ENCODE data around the gene SYNCRIP.
A peak's percentile ranks its signal among the peaks of the same experiment; 100 is the strongest.
"Not testable (repeated sequence)": the region's sequence is repeated elsewhere in the genome, so short reads cannot be mapped to it uniquely, and the experiment has no call there.

The SYNCRIP gene

GRCh38 chr6:85594197-85594930 lies 48.3 kb downstream of the SYNCRIP start:
- peak; percentile 46 for DNase-seq (ENCODE audit: low read depth)

GRCh38 chr6:85593438-85594196 lies 49.1 kb downstream of the SYNCRIP start, which contains the start of gene SNX14:
TSS of gene SNX14 (minus strand) at chr6:85593858. CDS start at chr6:85593718, 140 bp downstream.
- H3K4me3 ChIP-seq (ENCODE audit: low read length): peak within 1 kb of the TSS; percentile 84
- peak; percentile 91 for DNase-seq (ENCODE audit: low read depth)
- no peak for TF ChIP-seq CTCF (IDR thresholded peaks at IDR 0.05; ENCODE audit: insufficient read depth, low read depth, low read length, missing control alignments)

More at GRCh38 chr6:85594197-85594930, 48.3 kb downstream of the SYNCRIP start:
- H3K4me3 ChIP-seq (ENCODE audit: low read length): peak overlapping the region; percentile 84
- no peak for TF ChIP-seq CTCF (IDR thresholded peaks at IDR 0.05; ENCODE audit: insufficient read depth, low read depth, low read length, missing control alignments)

- peak overlapping the region; percentile 84 for H3K4me3 ChIP-seq (ENCODE audit: low read length)
- DNase-seq (ENCODE audit: low read depth): no peak
- TF ChIP-seq CTCF (IDR thresholded peaks at IDR 0.05; ENCODE audit: insufficient read depth, low read depth, low read length, missing control alignments): no peak
Measured at GRCh38 chr6:85592033-85592432, 50.7 kb downstream of the SYNCRIP start.

- no peak for DNase-seq (ENCODE audit: low read depth)
- H3K4me3 ChIP-seq (ENCODE audit: low read length): no peak overlapping the region
- TF ChIP-seq CTCF (IDR thresholded peaks at IDR 0.05; ENCODE audit: insufficient read depth, low read depth, low read length, missing control alignments): no peak
Measured at GRCh38 chr6:85591207-85591606, 51.5 kb downstream of the SYNCRIP start.

GRCh38 chr6:85585741-85586140 lies 56.9 kb downstream of the SYNCRIP start:
- H3K4me3 ChIP-seq (ENCODE audit: low read length): no peak overlapping the region
- no peak for DNase-seq (ENCODE audit: low read depth)
- no peak for TF ChIP-seq CTCF (IDR thresholded peaks at IDR 0.05; ENCODE audit: insufficient read depth, low read depth, low read length, missing control alignments)

DNA sequence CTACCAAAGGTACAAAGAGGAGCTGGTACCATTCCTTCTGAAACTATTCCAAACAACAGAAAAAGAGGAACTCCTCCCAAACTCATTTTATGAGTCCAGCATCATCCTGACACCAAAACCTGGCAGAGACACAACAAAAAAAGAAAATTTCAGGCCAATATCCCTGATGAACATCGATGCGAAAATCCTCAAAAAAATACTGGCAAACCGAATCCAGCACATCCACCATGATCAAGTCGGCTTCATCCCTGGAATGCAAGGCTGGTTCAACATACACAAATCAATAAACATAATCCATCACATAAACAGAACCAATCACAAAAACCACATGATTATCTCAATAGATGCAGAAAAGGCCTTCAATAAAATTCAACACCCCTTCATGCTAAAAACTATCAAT lies 59.9 kb downstream of the SYNCRIP start:
- H3K4me3 ChIP-seq (ENCODE audit: low read length): not testable (repeated sequence)

DNA sequence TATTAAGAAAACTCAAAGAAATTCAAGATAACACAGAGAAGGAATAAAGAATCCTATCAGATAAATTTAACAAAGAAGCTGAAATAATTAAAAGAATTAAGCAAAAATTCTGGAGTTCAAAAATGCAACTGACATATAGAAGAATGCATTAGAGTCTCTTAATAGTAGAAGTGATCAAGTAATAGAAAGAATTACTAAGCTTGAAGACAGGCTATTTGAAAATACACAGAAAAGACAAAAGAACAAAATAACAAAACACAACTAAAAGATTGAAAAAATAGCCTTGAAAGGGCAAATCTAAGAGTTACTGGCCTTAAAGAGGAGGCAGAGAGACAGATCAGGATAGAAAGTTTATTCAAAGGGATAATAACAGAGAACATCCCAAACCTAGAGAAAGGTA lies 61.1 kb downstream of the SYNCRIP start:
- DNase-seq (ENCODE audit: low read depth): no peak

More for the DNA sequence above, 59.9 kb downstream of the SYNCRIP start:
- not testable (repeated sequence) for DNase-seq (ENCODE audit: low read depth)

More for the DNA sequence above, 61.1 kb downstream of the SYNCRIP start:
- H3K4me3 ChIP-seq (ENCODE audit: low read length): no peak overlapping the region
- no peak for TF ChIP-seq CTCF (IDR thresholded peaks at IDR 0.05; ENCODE audit: insufficient read depth, low read depth, low read length, missing control alignments)

All from epithelial cell of esophagus (primary cell).